ENCODE measurements around the gene MXI1.
A peak's percentile ranks its signal among the peaks of the same experiment; 100 is the strongest.

MXI1 gene

GRCh38 chr10:110311357-110311949 is 104.0 kb downstream of the MXI1 start:
- peak; percentile 80 for DNase-seq (ENCODE audit: low read depth)
- TF ChIP-seq CTCF (conservative IDR thresholded peaks at IDR 0.05; ENCODE audit: control insufficient read depth, insufficient read depth, low read depth, low read length), result peak; percentile 76
- H3K4me3 ChIP-seq (ENCODE audit: control insufficient read depth, low read depth, low read length), result no peak overlapping the region

GRCh38 chr10:110312206-110312605 is 104.8 kb downstream of the MXI1 start:
- DNase-seq (ENCODE audit: low read depth), result peak; percentile 77
- no peak overlapping the region for H3K4me3 ChIP-seq (ENCODE audit: control insufficient read depth, low read depth, low read length)
- no peak for TF ChIP-seq CTCF (conservative IDR thresholded peaks at IDR 0.05; ENCODE audit: control insufficient read depth, insufficient read depth, low read depth, low read length)

GRCh38 chr10:110313674-110314073 is 106.3 kb downstream of the MXI1 start:
- no peak for TF ChIP-seq CTCF (conservative IDR thresholded peaks at IDR 0.05; ENCODE audit: control insufficient read depth, insufficient read depth, low read depth, low read length)
- no peak for DNase-seq (ENCODE audit: low read depth)
- no peak overlapping the region for H3K4me3 ChIP-seq (ENCODE audit: control insufficient read depth, low read depth, low read length)

GRCh38 chr10:110317866-110318850 is 110.8 kb downstream of the MXI1 start:
- H3K4me3 ChIP-seq (ENCODE audit: control insufficient read depth, low read depth, low read length), result no peak overlapping the region
- TF ChIP-seq CTCF (conservative IDR thresholded peaks at IDR 0.05; ENCODE audit: control insufficient read depth, insufficient read depth, low read depth, low read length), result no peak
- no peak for DNase-seq (ENCODE audit: low read depth)

- TF ChIP-seq CTCF (conservative IDR thresholded peaks at IDR 0.05; ENCODE audit: control insufficient read depth, insufficient read depth, low read depth, low read length), result no peak
- DNase-seq (ENCODE audit: low read depth), result no peak
- H3K4me3 ChIP-seq (ENCODE audit: control insufficient read depth, low read depth, low read length), result no peak overlapping the region
These were observed 114.6 kb downstream of the MXI1 start for GRCh38 chr10:110321869-110322620.

GRCh38 chr10:110323503-110323902 is 116.1 kb downstream of the MXI1 start:
- H3K4me3 ChIP-seq (ENCODE audit: control insufficient read depth, low read depth, low read length), result no peak overlapping the region
- DNase-seq (ENCODE audit: low read depth), result peak; percentile 97
- TF ChIP-seq CTCF (conservative IDR thresholded peaks at IDR 0.05; ENCODE audit: control insufficient read depth, insufficient read depth, low read depth, low read length), result no peak
